GM04504 (cell line): ENCODE results near the gene DDX31.

Experiments used
- DNase-seq: peaks from one replicate; pipeline ENCODE4 v3.0.0-alpha.2; 2012; ENCODE audit warnings: low read depth

Gene DDX31

DNA sequence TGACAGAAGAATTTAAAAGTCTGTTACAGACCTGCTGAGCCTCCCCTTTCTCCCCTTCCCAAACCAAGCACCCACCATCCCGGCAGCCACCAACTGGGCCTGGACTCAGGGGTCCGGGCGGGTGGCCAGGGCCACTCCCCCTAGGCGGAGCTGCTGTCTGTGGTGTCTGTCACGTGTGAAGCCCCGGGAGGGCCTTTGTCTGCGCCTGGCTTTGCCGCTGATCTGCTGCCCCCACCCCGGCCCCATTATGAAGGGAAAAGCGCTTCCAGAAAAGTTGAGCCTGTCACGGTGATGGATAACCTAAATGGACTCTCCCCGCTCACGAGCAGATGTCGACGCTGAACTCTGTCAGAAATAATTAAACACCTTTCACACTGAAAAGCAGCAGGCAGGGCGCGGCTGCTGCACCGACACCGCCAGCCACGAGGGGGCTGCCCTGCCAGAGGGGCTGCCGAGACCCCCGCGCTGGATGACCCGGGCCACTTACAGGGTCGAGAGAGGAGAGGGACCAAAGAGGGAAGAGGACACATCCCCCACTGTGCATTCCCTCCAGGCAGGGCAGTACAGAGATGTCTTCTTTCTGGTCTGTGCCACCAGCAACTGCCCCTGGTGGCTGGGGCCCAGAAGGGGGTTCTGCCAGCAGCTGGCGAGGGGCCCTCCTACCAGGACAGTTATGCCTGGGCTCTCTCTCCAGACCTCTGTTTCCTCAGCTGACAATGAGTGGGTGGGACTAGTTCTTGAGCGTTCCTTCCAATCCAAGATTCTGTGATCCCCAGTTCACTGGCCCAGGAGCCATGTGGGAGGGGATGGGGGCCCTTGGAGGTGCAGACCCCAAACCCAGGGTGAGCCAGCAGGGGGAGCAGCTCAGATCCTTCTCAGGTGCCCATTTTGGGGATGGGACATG is 123.4 kb downstream of the DDX31 start:
- DNase-seq: no peak

GRCh38 chr9:132545578-132545977 is 124.2 kb downstream of the DDX31 start:
- DNase-seq: no peak

DNA sequence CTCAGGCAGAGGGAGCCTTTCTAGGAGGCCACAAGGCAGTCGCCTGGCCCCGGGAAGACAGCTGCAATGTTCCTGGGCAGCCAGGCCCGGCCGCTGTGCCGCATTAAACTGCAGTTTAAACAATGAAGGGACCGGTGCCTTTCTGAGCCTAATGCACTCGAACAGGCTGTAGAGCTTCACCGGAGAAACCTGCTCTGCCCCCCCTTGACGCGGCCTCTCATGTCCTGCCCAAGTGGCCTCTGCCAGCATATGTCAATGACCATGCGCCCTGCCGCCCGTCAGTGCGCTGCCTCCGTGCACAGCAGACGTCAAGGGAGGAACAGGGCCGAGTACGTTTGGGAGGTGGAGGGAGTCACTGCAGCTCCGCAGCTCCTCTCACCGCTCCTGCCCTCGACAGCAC is 125.8 kb downstream of the DDX31 start:
- DNase-seq: no peak

- no peak for DNase-seq
Measured at GRCh38 chr9:132543251-132543650, 126.5 kb downstream of the DDX31 start.
